ENCODE results near the gene TRPT1.

GRCh38 chr11:64224151-64224890 lies 1.7 kb downstream of the TRPT1 start:
- TF ChIP-seq CTCF (IDR thresholded peaks at IDR 0.05; ENCODE audit: low read depth, low read length, poor library complexity, severe bottlenecking) (no peak), EZH2phosphoT487 (IDR thresholded peaks at IDR 0.05; ENCODE audit: borderline replicate concordance, low read length) (no peak)
